ENCODE data around the gene ZDHHC18.

The ZDHHC18 gene

DNA sequence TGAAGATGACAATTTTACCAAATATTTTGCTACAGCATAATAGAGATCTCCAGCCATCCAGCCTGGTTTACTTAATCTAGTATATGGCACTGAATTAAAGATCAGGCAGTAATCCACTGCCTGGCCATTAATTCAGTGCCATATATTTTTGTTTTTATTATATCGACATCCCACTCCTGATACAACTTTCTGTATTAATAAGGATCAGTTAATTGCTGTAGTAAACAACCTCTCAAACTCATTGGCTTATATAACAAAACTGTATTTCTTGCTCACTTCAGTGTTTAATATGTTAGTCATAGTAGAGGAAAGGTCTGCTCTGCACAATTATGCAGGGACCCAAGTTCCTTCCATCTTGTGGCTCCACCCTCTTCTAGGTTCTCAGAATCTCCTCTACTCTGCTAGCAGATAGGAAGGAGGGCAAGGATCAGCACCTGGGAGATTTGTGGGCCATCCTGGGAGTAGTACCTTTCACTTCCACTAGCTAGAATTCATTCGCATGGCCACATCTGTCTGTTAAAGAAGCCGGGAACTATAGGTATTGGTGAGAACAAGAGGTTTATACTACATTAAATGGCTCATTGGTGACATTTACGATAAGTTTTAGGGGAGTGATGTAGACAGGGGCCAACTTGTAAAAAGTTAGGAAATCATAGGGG lies 3.6 kb upstream of the ZDHHC18 start:
- in situ Hi-C loops (cut with HindIII; ENCODE audit: low sequenced_read_pairs) = no loop called here
- no peak overlapping the region for H3K4me3 ChIP-seq (ENCODE audit: low read depth, low read length)
- DNase-seq (ENCODE audit: low read depth) = no peak
- TF ChIP-seq, protein P1, sequence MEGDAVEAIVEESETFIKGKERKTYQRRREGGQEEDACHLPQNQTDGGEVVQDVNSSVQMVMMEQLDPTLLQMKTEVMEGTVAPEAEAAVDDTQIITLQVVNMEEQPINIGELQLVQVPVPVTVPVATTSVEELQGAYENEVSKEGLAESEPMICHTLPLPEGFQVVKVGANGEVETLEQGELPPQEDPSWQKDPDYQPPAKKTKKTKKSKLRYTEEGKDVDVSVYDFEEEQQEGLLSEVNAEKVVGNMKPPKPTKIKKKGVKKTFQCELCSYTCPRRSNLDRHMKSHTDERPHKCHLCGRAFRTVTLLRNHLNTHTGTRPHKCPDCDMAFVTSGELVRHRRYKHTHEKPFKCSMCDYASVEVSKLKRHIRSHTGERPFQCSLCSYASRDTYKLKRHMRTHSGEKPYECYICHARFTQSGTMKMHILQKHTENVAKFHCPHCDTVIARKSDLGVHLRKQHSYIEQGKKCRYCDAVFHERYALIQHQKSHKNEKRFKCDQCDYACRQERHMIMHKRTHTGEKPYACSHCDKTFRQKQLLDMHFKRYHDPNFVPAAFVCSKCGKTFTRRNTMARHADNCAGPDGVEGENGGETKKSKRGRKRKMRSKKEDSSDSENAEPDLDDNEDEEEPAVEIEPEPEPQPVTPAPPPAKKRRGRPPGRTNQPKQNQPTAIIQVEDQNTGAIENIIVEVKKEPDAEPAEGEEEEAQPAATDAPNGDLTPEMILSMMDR (IDR thresholded peaks at IDR 0.05; ENCODE audit: low read depth, low read length, missing control alignments) = no peak

DNA sequence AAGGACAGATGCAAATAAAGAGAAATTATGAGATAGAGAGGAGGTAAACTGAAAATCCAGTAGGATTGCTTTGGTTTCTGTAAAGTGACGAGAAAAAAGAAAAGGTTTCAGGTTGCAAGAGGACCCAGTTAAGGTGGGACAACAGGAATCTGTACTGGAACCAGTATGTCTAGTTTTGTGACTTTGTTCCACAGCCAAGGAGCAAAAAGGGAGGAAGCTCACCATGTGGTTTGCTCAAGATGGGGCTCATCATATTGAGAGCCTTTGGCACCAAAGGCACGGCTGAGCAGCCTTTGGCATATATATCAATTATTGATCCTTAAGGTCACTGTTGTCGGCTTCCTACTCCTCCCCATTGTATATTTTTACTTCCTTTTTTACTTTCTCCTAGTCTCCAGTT lies 1.8 kb upstream of the ZDHHC18 start:
- in situ Hi-C loops (cut with HindIII; ENCODE audit: low sequenced_read_pairs) = no loop called here
- TF ChIP-seq, protein P1 (IDR thresholded peaks at IDR 0.05; ENCODE audit: low read depth, low read length, missing control alignments) = no peak
- no peak overlapping the region for H3K4me3 ChIP-seq (ENCODE audit: low read depth, low read length)
- DNase-seq (ENCODE audit: low read depth) = no peak

DNA sequence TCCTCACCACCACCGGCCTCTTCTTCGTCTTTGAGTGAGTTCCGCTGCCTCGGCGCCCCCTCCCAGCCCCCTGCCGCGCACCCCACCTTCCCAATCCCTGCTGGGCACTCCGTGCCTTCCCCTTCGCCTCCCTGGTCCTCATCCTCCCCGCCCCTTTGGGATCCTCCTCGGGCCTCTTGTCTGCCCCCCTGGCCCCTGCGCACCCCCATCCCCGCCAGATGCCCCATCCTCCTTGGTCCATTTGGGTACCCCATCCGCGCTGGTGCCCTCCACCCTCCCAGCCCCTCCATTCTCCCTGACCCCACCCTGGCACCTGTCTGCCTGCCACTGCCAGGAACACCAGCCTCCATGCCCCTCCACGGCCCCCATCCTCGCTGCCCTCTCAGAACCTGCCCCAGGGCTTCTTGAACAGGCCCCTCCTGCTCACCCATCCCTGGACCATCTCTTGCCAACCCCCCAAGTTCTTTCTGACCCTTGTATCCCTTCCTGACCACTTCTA lies 667 bp downstream of the ZDHHC18 start:
- peak overlapping the region; percentile 56 for H3K4me3 ChIP-seq (ENCODE audit: low read depth, low read length)
- DNase-seq (ENCODE audit: low read depth) = no peak
- TF ChIP-seq, protein P1 (IDR thresholded peaks at IDR 0.05; ENCODE audit: low read depth, low read length, missing control alignments) = no peak
- in situ Hi-C loops (cut with HindIII; ENCODE audit: low sequenced_read_pairs) = no loop called here

DNA sequence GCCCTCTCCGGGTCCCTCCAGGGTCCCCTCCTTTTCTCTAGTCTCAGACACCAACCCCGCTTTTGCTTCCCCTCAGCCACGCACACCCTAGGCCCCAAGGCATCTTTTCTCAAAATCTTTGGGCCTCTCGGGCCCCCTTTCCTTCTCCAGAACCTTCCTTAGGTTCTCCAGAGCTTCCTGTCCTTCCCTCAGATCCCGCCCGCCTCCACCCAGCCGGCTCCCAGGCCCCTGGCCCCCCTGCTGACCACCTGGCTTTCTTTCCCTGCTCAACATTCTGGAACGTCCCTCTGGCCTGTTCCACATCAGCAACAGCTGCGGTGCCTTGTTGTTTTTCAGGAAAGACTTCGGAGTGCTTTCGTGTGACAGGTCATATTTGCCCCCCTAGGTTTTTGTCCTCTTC lies 1.2 kb downstream of the ZDHHC18 start:
- H3K4me3 ChIP-seq (ENCODE audit: low read depth, low read length) = peak overlapping the region; percentile 56
- TF ChIP-seq, protein P1 (IDR thresholded peaks at IDR 0.05; ENCODE audit: low read depth, low read length, missing control alignments) = no peak
- no peak for DNase-seq (ENCODE audit: low read depth)
- in situ Hi-C loops (cut with HindIII; ENCODE audit: low sequenced_read_pairs) = no loop called here

DNA sequence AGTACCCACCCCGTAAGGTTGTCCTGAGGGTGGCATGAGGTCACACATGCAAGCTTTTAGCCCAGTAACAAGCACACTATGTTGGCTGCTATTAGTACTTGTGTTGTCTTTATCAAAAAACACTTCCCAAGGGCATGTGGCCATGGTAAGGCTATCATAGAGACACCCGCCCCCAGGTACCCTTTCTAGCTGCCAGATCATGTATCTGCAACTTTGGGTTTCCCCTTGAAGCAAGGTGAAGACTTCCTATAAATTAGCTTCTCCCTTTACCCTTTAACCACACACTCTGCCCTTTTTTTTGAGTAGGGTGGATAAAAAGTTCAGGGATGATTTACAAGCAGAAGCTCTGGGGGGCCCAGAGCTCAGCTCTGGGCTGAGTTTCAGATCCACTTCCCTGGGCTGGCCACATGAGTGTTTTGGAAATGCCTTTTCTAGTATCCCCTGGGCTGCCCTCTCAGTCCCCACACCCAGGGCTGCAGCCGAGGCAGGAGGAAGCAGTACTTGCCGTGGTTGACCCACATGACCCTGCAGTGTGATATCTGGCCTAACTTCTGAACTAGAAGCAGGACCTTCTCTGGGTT lies 2.0 kb downstream of the ZDHHC18 start:
- in situ Hi-C loops (cut with HindIII; ENCODE audit: low sequenced_read_pairs) = no loop called here
- DNase-seq (ENCODE audit: low read depth) = no peak
- no peak overlapping the region for H3K4me3 ChIP-seq (ENCODE audit: low read depth, low read length)
- TF ChIP-seq, protein P1 (IDR thresholded peaks at IDR 0.05; ENCODE audit: low read depth, low read length, missing control alignments) = no peak

DNA sequence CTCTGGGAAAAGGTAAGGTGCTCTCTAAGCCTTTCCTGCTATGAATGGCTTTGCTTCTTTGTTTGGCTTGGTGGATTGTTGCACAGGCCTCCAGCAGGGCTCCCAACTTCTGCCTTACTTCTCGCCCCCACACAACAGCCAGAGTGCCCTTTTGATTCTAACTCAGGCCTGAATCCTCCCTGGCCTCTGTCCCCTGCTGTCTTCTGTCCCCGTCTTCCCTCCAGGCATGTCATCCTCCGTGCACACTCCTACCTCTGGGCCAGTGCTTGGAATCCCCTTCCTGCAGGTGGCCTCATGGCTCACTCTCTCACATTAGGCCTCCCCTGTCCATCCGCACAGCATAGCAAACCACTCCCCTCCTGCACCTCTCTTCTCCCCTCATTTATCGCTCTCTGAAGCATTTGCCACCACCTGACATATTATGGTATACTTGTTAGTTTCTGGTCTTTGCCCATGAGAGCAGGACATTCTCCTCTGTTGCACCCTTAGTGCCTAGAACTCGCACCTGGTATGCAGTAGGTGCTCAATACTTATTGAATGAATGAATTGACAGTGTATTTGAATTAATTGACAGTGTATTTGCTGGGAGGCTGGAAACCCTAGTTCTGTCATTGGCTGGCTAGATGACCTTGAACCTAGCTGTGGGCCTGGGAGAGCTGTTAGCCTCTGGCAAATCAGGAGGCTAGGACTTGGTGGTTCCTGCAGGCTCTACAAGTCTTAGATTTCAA lies 2.9 kb downstream of the ZDHHC18 start:
- no peak for DNase-seq (ENCODE audit: low read depth)
- H3K4me3 ChIP-seq (ENCODE audit: low read depth, low read length) = no peak overlapping the region
- TF ChIP-seq, protein P1 (IDR thresholded peaks at IDR 0.05; ENCODE audit: low read depth, low read length, missing control alignments) = no peak
- in situ Hi-C loops (cut with HindIII; ENCODE audit: low sequenced_read_pairs) = no loop called here
